Aorta (tissue), 5 donors: ENCODE results near the gene MAN2B1. TPM values are rescaled to one million over a fixed set of nuclear protein-coding genes. Genes with fewer than 3 reads are reported as not detected.

Experiments
- ATAC-seq: fragments of 200-7000 bp; cut with Tn5 transposase; one replicate; pipeline ENCODE4 v1.9.1; 2022; ENCODE audit warnings: moderate library complexity; ENCODE audit not compliant: low FRiP score
- DNase-seq, 2 donors: peaks; one replicate each; pipeline ENCODE4 v3.0.0-alpha.2; 2020
- H3K27ac ChIP-seq, 2 donors: one replicate each; pipeline ENCODE4 v1.5.1; 2013; ENCODE audit warnings: low read length in 2 of 2, mild to moderate bottlenecking in 2 of 2, moderate library complexity in 2 of 2, control low read depth in 1 of 2, inconsistent platforms in 1 of 2, low read depth in 1 of 2
- H3K27me3 ChIP-seq, 2 donors: one replicate each; pipeline ENCODE4 v1.6.1; 2013; ENCODE audit warnings: control low read depth in 1 of 2, low read length in 1 of 2, mild to moderate bottlenecking in 1 of 2, moderate library complexity in 1 of 2; ENCODE audit not compliant: insufficient read depth in 2 of 2, control insufficient read depth in 1 of 2
- H3K36me3 ChIP-seq, 2 donors: one replicate each; pipeline ENCODE4 v1.6.1; 2013; ENCODE audit warnings: control low read depth in 1 of 2, low read length in 1 of 2, mild to moderate bottlenecking in 1 of 2; ENCODE audit not compliant: insufficient read depth in 2 of 2, control insufficient read depth in 1 of 2
- H3K4me1 ChIP-seq, 2 donors: one replicate each; pipeline ENCODE4 v1.6.1; 2013; ENCODE audit warnings: low read length in 2 of 2, control low read depth in 1 of 2, mild to moderate bottlenecking in 1 of 2, moderate library complexity in 1 of 2; ENCODE audit not compliant: insufficient read depth in 2 of 2, control insufficient read depth in 1 of 2
- H3K4me3 ChIP-seq, 2 donors: one replicate each; pipeline ENCODE4 v1.5.1; 2013; ENCODE audit warnings: low read length in 2 of 2, control low read depth in 1 of 2, mild to moderate bottlenecking in 1 of 2
- H3K9me3 ChIP-seq: one replicate; pipeline ENCODE4 v1.6.1; 2013; ENCODE audit warnings: mild to moderate bottlenecking, low read length; ENCODE audit not compliant: control insufficient read depth
- WGBS, 2 donors: extraction: QIAGEN DNeasy Blood & Tissue Kit; methylation state at CpG; one replicate each; pipeline ENCODE4 v1.1.7; 2013; 5-methylcytosine and 5-hydroxymethylcytosine counted together
- intact Hi-C, 2 donors: fragments of 100-400 bp; cut with DNase I; formaldehyde crosslinking; loops; one replicate each; pipeline versions ENCODE4 v1.14.2 to v1.15.0; 2022
- polyA plus RNA-seq, 2 donors: library from polyadenylated mRNA; stranded (reverse); fragments of 200-250 nt; gene quantifications; one replicate each; pipeline ENCODE4 v1.2.3, GENCODE V29; 2013
- total RNA-seq, 2 donors: library from RNA; stranded (reverse); fragmentation: NEBNext Ultra II Directional; extraction: Animal tissue kit (Norgen Biotek cat#: 25700); gene quantifications; one replicate each; pipeline ENCODE4 v1.2.1, GENCODE V29; 2021
- donor health status: healthy with polysubstance abuse.
- donor health status: Bipolar disorder and iron deficiency.
- donor health status: DM: no; HTN: no; CAD: no.
- donor health status: DM: no; HTN: no; CAD: no.
- donor health status: DM: yes; HTN: yes; CAD: no.

Gene MAN2B1
- total and polyA plus RNA-seq, 4 donors: 54.6 to 111 (median 81.8) TPM

GRCh38 chr19:12670159-12670928 lies 3.8 kb upstream of the MAN2B1 start:
- WGBS, 2 donors: 39 to 40% methylated on average over 26 of the region's 26 CpGs
- no peaks in the 10 kb centered on the region for H3K4me1 ChIP-seq
- DNase-seq: no peak
- no peaks in the 10 kb centered on the region for H3K9me3 ChIP-seq
- no peaks in the 10 kb centered on the region for H3K27me3 ChIP-seq
- peak overlapping the region in 1 of 2 donors; percentile 87 for H3K27ac ChIP-seq
- no peaks in the 10 kb centered on the region for H3K36me3 ChIP-seq
- ATAC-seq: no peak
- intact Hi-C loops: loop anchor here (10.0 kb wide), 1 partner anchor 174 kb away; no protein-coding TSS in a partner anchor
- peak overlapping the region; percentile 32 to 39 for H3K4me3 ChIP-seq

- Histone ChIP-seq H3K4me1 (no peaks in the 10 kb centered on the region), H3K36me3 (no peaks in the 10 kb centered on the region), H3K9me3 (no peaks in the 10 kb centered on the region), H3K27me3 (no peaks in the 10 kb centered on the region), H3K27ac (peak overlapping the region; percentile 70 to 87), H3K4me3 (peak overlapping the region; percentile 39 to 48)
- intact Hi-C loops: loop anchor here (5.0 to 10.0 kb wide), 2 partner anchors 117 to 175 kb away; partner anchors contain the start of gene ZNF564 (in 1 of the 2)
- peak; percentile 85 for ATAC-seq
- peak; percentile 84 to 91 for DNase-seq
- WGBS, 2 donors: 0 to 1% methylated on average over 64 of the region's 64 CpGs
Observed at GRCh38 chr19:12669270-12670158, 3.0 kb upstream of the MAN2B1 start.

GRCh38 chr19:12668932-12669269 lies 2.4 kb upstream of the MAN2B1 start:
- intact Hi-C loops: loop anchor here in 1 of 2 donors (5.0 kb wide), 1 partner anchor 117 kb away; the partner anchor contains the start of gene ZNF564
- no peaks in the 10 kb centered on the region for H3K4me1 ChIP-seq
- WGBS, 2 donors: 0% methylated on average over 24 of the region's 24 CpGs

GRCh38 chr19:12668346-12668745 lies 1.8 kb upstream of the MAN2B1 start:
- 71 to 74% methylated on average over 8 of the region's 8 CpGs for WGBS, 2 donors
- Histone ChIP-seq H3K36me3 (peaks cover 0 to 1% of the 10 kb centered on the region in 2 donors), H3K9me3 (no peaks in the 10 kb centered on the region), H3K4me1 (no peaks in the 10 kb centered on the region), H3K4me3 (peak overlapping the region; percentile 39 to 48), H3K27ac (no peak overlapping the region), H3K27me3 (no peaks in the 10 kb centered on the region)
- no peak for ATAC-seq
- intact Hi-C loops: loop anchor here in 1 of 2 donors (5.0 kb wide), 1 partner anchor 116 kb away; the partner anchor contains the start of gene ZNF564
- DNase-seq: no peak

More at GRCh38 chr19:12668932-12669269, 2.4 kb upstream of the MAN2B1 start:
- H3K27me3 ChIP-seq: no peaks in the 10 kb centered on the region
- H3K27ac ChIP-seq: peak overlapping the region in 1 of 2 donors; percentile 87
- H3K36me3 ChIP-seq: no peaks in the 10 kb centered on the region
- peak; percentile 17 for ATAC-seq
- DNase-seq: peak in 1 of 2 donors; percentile 73
- no peaks in the 10 kb centered on the region for H3K9me3 ChIP-seq
- H3K4me3 ChIP-seq: peak overlapping the region; percentile 39 to 48

GRCh38 chr19:12667731-12668302 lies 1.3 kb upstream of the MAN2B1 start:
- intact Hi-C loops: loop anchor here in 1 of 2 donors (2.0 to 5.0 kb wide), 2 partner anchors 103 to 116 kb away; partner anchors contain the start of gene ZNF564
- DNase-seq (no peak), ATAC-seq (no peak)
- Histone ChIP-seq H3K4me3 (no peak overlapping the region), H3K36me3 (peaks cover 0 to 4% of the 10 kb centered on the region in 2 donors), H3K4me1 (no peaks in the 10 kb centered on the region), H3K27me3 (no peaks in the 10 kb centered on the region), H3K9me3 (no peaks in the 10 kb centered on the region), H3K27ac (no peak overlapping the region)
- 77 to 82% methylated on average over 4 of the region's 4 CpGs for WGBS, 2 donors

- no peaks in the 10 kb centered on the region for H3K4me1 ChIP-seq
- no peaks in the 10 kb centered on the region for H3K27me3 ChIP-seq
- H3K27ac ChIP-seq: no peak overlapping the region
- H3K4me3 ChIP-seq: peak overlapping the region; percentile 44 to 68
- no peaks in the 10 kb centered on the region for H3K9me3 ChIP-seq
- peaks cover 0 to 6% of the 10 kb centered on the region in 2 donors for H3K36me3 ChIP-seq
- intact Hi-C loops: loop anchor here in 1 of 2 donors (2.0 to 5.0 kb wide), 2 partner anchors 101 to 113 kb away; partner anchors contain the start of gene ZNF564
- WGBS, 2 donors: 53 to 59% methylated on average over 12 of the region's 12 CpGs
- no peak for DNase-seq
- ATAC-seq: no peak
Observed at GRCh38 chr19:12665671-12666264, 774 bp downstream of the MAN2B1 start.

- Histone ChIP-seq H3K27ac (no peak overlapping the region), H3K27me3 (no peaks in the 10 kb centered on the region), H3K36me3 (peaks cover 0 to 6% of the 10 kb centered on the region in 2 donors), H3K4me1 (no peaks in the 10 kb centered on the region), H3K9me3 (no peaks in the 10 kb centered on the region), H3K4me3 (no peak overlapping the region)
- peak in 1 of 2 donors; percentile 87 for DNase-seq
- WGBS, 2 donors: 89 to 92% methylated on average over 10 of the region's 10 CpGs
- no peak for ATAC-seq
- intact Hi-C loops: loop anchor here in 1 of 2 donors (5.0 kb wide), 1 partner anchor 113 kb away; the partner anchor contains the start of gene ZNF564
Observed at GRCh38 chr19:12665281-12665573, 1.3 kb downstream of the MAN2B1 start.
